Nephron progenitor cell (in vitro differentiated cells): ENCODE results near the gene SH2D3C.

Experiments used
- DNase-seq: peaks from one replicate; pipeline ENCODE4 v3.0.0; 2021
- H3K27ac Mint-ChIP-seq: 2 replicates; pipeline ENCODE4 v1.8.0; 2021; ENCODE audit warnings: mild to moderate bottlenecking, moderate library complexity, mixed read lengths
- H3K27me3 Mint-ChIP-seq: 2 replicates; pipeline ENCODE4 v1.8.0; 2021; ENCODE audit warnings: mild to moderate bottlenecking, low read depth, mixed read lengths; ENCODE audit not compliant: poor library complexity
- H3K36me3 Mint-ChIP-seq: 2 replicates; pipeline ENCODE4 v1.8.0; 2021; ENCODE audit warnings: low read depth, mixed read lengths
- H3K4me1 Mint-ChIP-seq: 2 replicates; pipeline ENCODE4 v1.8.0; 2021; ENCODE audit warnings: mixed read lengths
- H3K4me3 Mint-ChIP-seq: 2 replicates; pipeline ENCODE4 v1.8.0; 2021; ENCODE audit warnings: mild to moderate bottlenecking, moderate library complexity, mixed read lengths
- H3K9me3 Mint-ChIP-seq: 2 replicates; pipeline ENCODE4 v1.8.0; 2021; ENCODE audit warnings: mild to moderate bottlenecking, moderate library complexity, mixed read lengths
- TF ChIP-seq, protein P1 (sequence below): fragments of 200-600 bp; sonication (generic); IDR thresholded peaks from 2 replicates; pipeline ENCODE4 v1.5.0; 2021; ENCODE audit warnings: antibody characterized with exemption

The SH2D3C gene

GRCh38 chr9:127730799-127731410, 47.6 kb downstream of the SH2D3C start:
- no peaks in the 10 kb centered on the region for H3K36me3 Mint-ChIP-seq
- H3K4me1 Mint-ChIP-seq: peaks cover 10% of the 10 kb centered on the region
- no peaks in the 10 kb centered on the region for H3K9me3 Mint-ChIP-seq
- H3K27ac Mint-ChIP-seq: no peak overlapping the region
- TF ChIP-seq, protein P1, sequence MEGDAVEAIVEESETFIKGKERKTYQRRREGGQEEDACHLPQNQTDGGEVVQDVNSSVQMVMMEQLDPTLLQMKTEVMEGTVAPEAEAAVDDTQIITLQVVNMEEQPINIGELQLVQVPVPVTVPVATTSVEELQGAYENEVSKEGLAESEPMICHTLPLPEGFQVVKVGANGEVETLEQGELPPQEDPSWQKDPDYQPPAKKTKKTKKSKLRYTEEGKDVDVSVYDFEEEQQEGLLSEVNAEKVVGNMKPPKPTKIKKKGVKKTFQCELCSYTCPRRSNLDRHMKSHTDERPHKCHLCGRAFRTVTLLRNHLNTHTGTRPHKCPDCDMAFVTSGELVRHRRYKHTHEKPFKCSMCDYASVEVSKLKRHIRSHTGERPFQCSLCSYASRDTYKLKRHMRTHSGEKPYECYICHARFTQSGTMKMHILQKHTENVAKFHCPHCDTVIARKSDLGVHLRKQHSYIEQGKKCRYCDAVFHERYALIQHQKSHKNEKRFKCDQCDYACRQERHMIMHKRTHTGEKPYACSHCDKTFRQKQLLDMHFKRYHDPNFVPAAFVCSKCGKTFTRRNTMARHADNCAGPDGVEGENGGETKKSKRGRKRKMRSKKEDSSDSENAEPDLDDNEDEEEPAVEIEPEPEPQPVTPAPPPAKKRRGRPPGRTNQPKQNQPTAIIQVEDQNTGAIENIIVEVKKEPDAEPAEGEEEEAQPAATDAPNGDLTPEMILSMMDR: no peak
- no peak overlapping the region for H3K4me3 Mint-ChIP-seq
- H3K27me3 Mint-ChIP-seq: peaks cover under 1% of the 10 kb centered on the region
- DNase-seq: no peak

- Mint-ChIP-seq H3K27ac (no peak overlapping the region), H3K36me3 (no peaks in the 10 kb centered on the region), H3K27me3 (no peaks in the 10 kb centered on the region), H3K4me1 (peaks cover 10% of the 10 kb centered on the region), H3K4me3 (no peak overlapping the region), H3K9me3 (no peaks in the 10 kb centered on the region)
- DNase-seq: no peak
- TF ChIP-seq, protein P1: no peak
These were observed 48.2 kb downstream of the SH2D3C start for GRCh38 chr9:127730262-127730661.

DNA sequence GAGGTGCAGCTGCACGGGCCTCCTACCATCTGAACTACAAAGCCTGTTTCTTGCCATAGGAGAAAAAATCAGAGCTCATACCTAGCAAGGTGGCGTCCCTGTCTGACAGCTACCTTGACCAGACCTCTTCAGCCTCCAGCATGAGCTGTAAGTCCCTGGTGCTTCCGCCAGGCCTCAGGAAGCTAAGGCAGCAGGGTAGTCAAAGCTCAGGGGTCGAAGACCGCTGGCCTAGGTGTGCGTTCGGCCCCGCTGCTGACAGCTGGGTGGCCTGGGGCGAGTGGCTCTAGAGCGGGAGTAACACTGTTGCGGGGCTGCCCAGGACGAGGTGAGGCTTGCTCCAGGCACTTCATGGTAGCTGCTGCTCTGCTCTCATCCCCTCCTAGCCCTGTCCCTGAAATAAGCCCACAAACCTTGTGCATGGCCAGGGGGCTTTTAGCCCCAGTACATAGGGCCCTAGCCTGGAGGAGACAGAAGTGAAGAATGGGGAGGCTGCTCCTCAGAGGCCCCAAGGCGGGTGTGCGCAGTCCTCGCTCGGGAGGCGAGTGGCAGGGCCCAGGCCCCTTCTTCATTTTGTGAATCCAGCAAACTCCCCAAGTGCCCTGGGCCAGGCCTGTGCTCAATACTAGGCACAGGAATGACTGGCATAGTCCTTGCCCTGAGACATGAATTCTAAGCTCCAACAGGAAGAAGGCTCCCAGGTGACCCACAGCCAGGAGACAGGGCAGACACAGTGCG, 48.8 kb downstream of the SH2D3C start:
- no peaks in the 10 kb centered on the region for H3K27me3 Mint-ChIP-seq
- DNase-seq: no peak
- H3K9me3 Mint-ChIP-seq: no peaks in the 10 kb centered on the region
- peaks cover 10% of the 10 kb centered on the region for H3K4me1 Mint-ChIP-seq
- H3K4me3 Mint-ChIP-seq: no peak overlapping the region
- peak overlapping the region; percentile 61 for H3K27ac Mint-ChIP-seq
- no peaks in the 10 kb centered on the region for H3K36me3 Mint-ChIP-seq
- TF ChIP-seq, protein P1: no peak

GRCh38 chr9:127728808-127729207, 49.7 kb downstream of the SH2D3C start:
- Mint-ChIP-seq H3K36me3 (no peaks in the 10 kb centered on the region), H3K4me1 (peaks cover 12% of the 10 kb centered on the region), H3K9me3 (no peaks in the 10 kb centered on the region), H3K27me3 (no peaks in the 10 kb centered on the region), H3K4me3 (no peak overlapping the region), H3K27ac (no peak overlapping the region)
- TF ChIP-seq, protein P1: no peak
- no peak for DNase-seq

- TF ChIP-seq, protein P1: no peak
- H3K36me3 Mint-ChIP-seq: no peaks in the 10 kb centered on the region
These were observed 51.6 kb downstream of the SH2D3C start for GRCh38 chr9:127726871-127727270.

GRCh38 chr9:127724012-127724411, 54.5 kb downstream of the SH2D3C start:
- TF ChIP-seq, protein P1: no peak
- Mint-ChIP-seq H3K27ac (no peak overlapping the region), H3K36me3 (no peaks in the 10 kb centered on the region), H3K4me3 (no peak overlapping the region), H3K9me3 (no peaks in the 10 kb centered on the region), H3K27me3 (peaks cover 24% of the 10 kb centered on the region), H3K4me1 (peaks cover 14% of the 10 kb centered on the region)
- DNase-seq: no peak

More at GRCh38 chr9:127726871-127727270, 51.6 kb downstream of the SH2D3C start:
- Mint-ChIP-seq H3K4me3 (no peak overlapping the region), H3K9me3 (no peaks in the 10 kb centered on the region), H3K27ac (no peak overlapping the region), H3K27me3 (peaks cover 8% of the 10 kb centered on the region), H3K4me1 (peaks cover 8% of the 10 kb centered on the region)
- DNase-seq: no peak
